ENCODE measurements around the gene GALNT5.

- TF ChIP-seq CTCF (IDR thresholded peaks at IDR 0.05; ENCODE audit: insufficient read depth, low read depth, low read length) (no peak), EZH2 (IDR thresholded peaks at IDR 0.05; ENCODE audit: insufficient read depth, low read length) (no peak)
Measured at GRCh38 chr2:157254041-157254440, 3.5 kb upstream of the GALNT5 start.
